Nephron progenitor cell (in vitro differentiated cells): ENCODE results near the gene BCAR1.
"Not testable (repeated sequence)": the region's sequence is repeated elsewhere in the genome, so short reads cannot be mapped to it uniquely, and the experiment has no call there.

Experiments used
- DNase-seq: peaks from one replicate; pipeline ENCODE4 v3.0.0; 2021
- H3K27ac Mint-ChIP-seq: 2 replicates; pipeline ENCODE4 v1.8.0; 2021; ENCODE audit warnings: mild to moderate bottlenecking, moderate library complexity, mixed read lengths
- H3K27me3 Mint-ChIP-seq: 2 replicates; pipeline ENCODE4 v1.8.0; 2021; ENCODE audit warnings: mild to moderate bottlenecking, low read depth, mixed read lengths; ENCODE audit not compliant: poor library complexity
- H3K36me3 Mint-ChIP-seq: 2 replicates; pipeline ENCODE4 v1.8.0; 2021; ENCODE audit warnings: low read depth, mixed read lengths
- H3K4me1 Mint-ChIP-seq: 2 replicates; pipeline ENCODE4 v1.8.0; 2021; ENCODE audit warnings: mixed read lengths
- H3K4me3 Mint-ChIP-seq: 2 replicates; pipeline ENCODE4 v1.8.0; 2021; ENCODE audit warnings: mild to moderate bottlenecking, moderate library complexity, mixed read lengths
- H3K9me3 Mint-ChIP-seq: 2 replicates; pipeline ENCODE4 v1.8.0; 2021; ENCODE audit warnings: mild to moderate bottlenecking, moderate library complexity, mixed read lengths
- CTCF ChIP-seq: fragments of 200-600 bp; sonication (generic); IDR thresholded peaks from 2 replicates; pipeline ENCODE4 v1.5.0; 2021; ENCODE audit warnings: antibody characterized with exemption

Gene BCAR1

GRCh38 chr16:75244225-75244809 is 7.1 kb downstream of the BCAR1 start:
- Mint-ChIP-seq H3K36me3 (peaks cover 28% of the 10 kb centered on the region), H3K4me1 (peaks cover 81% of the 10 kb centered on the region), H3K27ac (peak overlapping the region; percentile 97), H3K9me3 (no peaks in the 10 kb centered on the region), H3K4me3 (peak overlapping the region; percentile 64), H3K27me3 (no peaks in the 10 kb centered on the region)
- DNase-seq = no peak
- TF ChIP-seq CTCF = no peak

GRCh38 chr16:75243667-75244224 is 7.7 kb downstream of the BCAR1 start:
- no peak for TF ChIP-seq CTCF
- Mint-ChIP-seq H3K27ac (peak overlapping the region; percentile 96), H3K4me1 (peaks cover 81% of the 10 kb centered on the region), H3K27me3 (no peaks in the 10 kb centered on the region), H3K4me3 (peak overlapping the region; percentile 28), H3K36me3 (peaks cover 28% of the 10 kb centered on the region), H3K9me3 (no peaks in the 10 kb centered on the region)
- no peak for DNase-seq

GRCh38 chr16:75242436-75243078 is 8.9 kb downstream of the BCAR1 start:
- DNase-seq, H3K27me3 Mint-ChIP-seq, H3K9me3 Mint-ChIP-seq, H3K4me3 Mint-ChIP-seq: not testable (repeated sequence)
- H3K4me1 Mint-ChIP-seq = peaks cover 70% of the 10 kb centered on the region
- H3K27ac Mint-ChIP-seq = peak overlapping the region; percentile 36
- peaks cover 28% of the 10 kb centered on the region for H3K36me3 Mint-ChIP-seq

- no peak overlapping the region for H3K4me3 Mint-ChIP-seq
- H3K9me3 Mint-ChIP-seq = no peaks in the 10 kb centered on the region
- H3K4me1 Mint-ChIP-seq = peaks cover 65% of the 10 kb centered on the region
- peaks cover 28% of the 10 kb centered on the region for H3K36me3 Mint-ChIP-seq
- H3K27me3 Mint-ChIP-seq = no peaks in the 10 kb centered on the region
- DNase-seq = no peak
- TF ChIP-seq CTCF = no peak
- peak overlapping the region; percentile 80 for H3K27ac Mint-ChIP-seq
These were observed 9.5 kb downstream of the BCAR1 start for GRCh38 chr16:75241955-75242354.

- no peaks in the 10 kb centered on the region for H3K9me3 Mint-ChIP-seq
- DNase-seq = no peak
- H3K36me3 Mint-ChIP-seq = peaks cover 28% of the 10 kb centered on the region
- H3K27me3 Mint-ChIP-seq = no peaks in the 10 kb centered on the region
- peaks cover 60% of the 10 kb centered on the region for H3K4me1 Mint-ChIP-seq
- H3K4me3 Mint-ChIP-seq = no peak overlapping the region
- no peak for TF ChIP-seq CTCF
- H3K27ac Mint-ChIP-seq = no peak overlapping the region
These were observed 10.0 kb downstream of the BCAR1 start for GRCh38 chr16:75241412-75241811.

GRCh38 chr16:75240633-75241032 is 10.8 kb downstream of the BCAR1 start:
- Mint-ChIP-seq H3K4me1 (peaks cover 52% of the 10 kb centered on the region), H3K36me3 (peaks cover 33% of the 10 kb centered on the region), H3K27ac (peak overlapping the region; percentile 74)
- H3K9me3 Mint-ChIP-seq, DNase-seq, H3K27me3 Mint-ChIP-seq, H3K4me3 Mint-ChIP-seq: not testable (repeated sequence)
